Type B pancreatic cell (in vitro differentiated cells): ENCODE data around the gene SDHAF4. TPM values are rescaled to one million over a fixed set of nuclear protein-coding genes. Genes with fewer than 3 reads are reported as not detected.

ENCODE experiments used
- DNase-seq: peaks from one replicate; pipeline ENCODE4 v3.0.0; 2021; ENCODE audit warnings: mixed read lengths; ENCODE audit not compliant: unreplicated experiment; ENCODE audit errors: extremely low spot score
- H3K27ac Mint-ChIP-seq: 2 replicates; pipeline ENCODE4 v1.8.0; 2021; ENCODE audit warnings: mild to moderate bottlenecking, mixed read lengths
- H3K27me3 Mint-ChIP-seq: 2 replicates; pipeline ENCODE4 v1.8.0; 2021; ENCODE audit warnings: mixed read lengths
- H3K36me3 Mint-ChIP-seq: 2 replicates; pipeline ENCODE4 v1.8.0; 2021; ENCODE audit warnings: mixed read lengths
- H3K4me1 Mint-ChIP-seq: one replicate; pipeline ENCODE4 v1.8.0; 2021; ENCODE audit warnings: mixed read lengths; ENCODE audit not compliant: unreplicated experiment
- H3K4me3 Mint-ChIP-seq: 2 replicates; pipeline ENCODE4 v1.8.0; 2021; ENCODE audit warnings: mild to moderate bottlenecking, mixed read lengths
- H3K9me3 Mint-ChIP-seq: 2 replicates; pipeline ENCODE4 v1.8.0; 2021; ENCODE audit warnings: mixed read lengths
- total RNA-seq: library from RNA; stranded (reverse); gene quantifications from 2 replicates; pipeline ENCODE4 v1.2.1, GENCODE V29; 2021; ENCODE audit warnings: low replicate concordance
- TF ChIP-seq, protein P1 (sequence below): fragments of 200-600 bp; sonication (generic); conservative IDR thresholded peaks from 2 replicates; pipeline ENCODE4 v1.5.0; 2021; ENCODE audit warnings: antibody characterized with exemption, mild to moderate bottlenecking

SDHAF4 gene
- total RNA-seq, 1 donor from 2014 or later = 17.6 TPM

DNA sequence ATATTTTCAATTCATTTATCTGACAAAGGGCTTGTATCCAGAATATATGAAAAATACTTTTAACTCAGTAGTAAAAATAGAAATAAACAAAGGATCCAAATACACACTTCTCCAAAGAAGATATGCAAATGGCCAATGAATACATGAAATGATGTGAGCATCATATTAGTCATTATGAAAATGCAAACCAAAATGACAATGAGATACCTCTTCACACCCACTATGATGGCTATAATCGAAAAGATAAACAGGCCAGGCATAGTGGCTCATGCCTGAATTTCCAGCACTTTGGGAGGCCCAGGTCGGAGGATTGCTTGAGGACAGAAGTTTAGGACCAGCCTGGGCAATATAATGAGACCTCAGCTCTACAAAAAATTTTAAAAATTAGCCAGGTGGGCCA is 67.1 kb downstream of the SDHAF4 start:
- no peaks in the 10 kb centered on the region for H3K36me3 Mint-ChIP-seq
- TF ChIP-seq, protein P1, sequence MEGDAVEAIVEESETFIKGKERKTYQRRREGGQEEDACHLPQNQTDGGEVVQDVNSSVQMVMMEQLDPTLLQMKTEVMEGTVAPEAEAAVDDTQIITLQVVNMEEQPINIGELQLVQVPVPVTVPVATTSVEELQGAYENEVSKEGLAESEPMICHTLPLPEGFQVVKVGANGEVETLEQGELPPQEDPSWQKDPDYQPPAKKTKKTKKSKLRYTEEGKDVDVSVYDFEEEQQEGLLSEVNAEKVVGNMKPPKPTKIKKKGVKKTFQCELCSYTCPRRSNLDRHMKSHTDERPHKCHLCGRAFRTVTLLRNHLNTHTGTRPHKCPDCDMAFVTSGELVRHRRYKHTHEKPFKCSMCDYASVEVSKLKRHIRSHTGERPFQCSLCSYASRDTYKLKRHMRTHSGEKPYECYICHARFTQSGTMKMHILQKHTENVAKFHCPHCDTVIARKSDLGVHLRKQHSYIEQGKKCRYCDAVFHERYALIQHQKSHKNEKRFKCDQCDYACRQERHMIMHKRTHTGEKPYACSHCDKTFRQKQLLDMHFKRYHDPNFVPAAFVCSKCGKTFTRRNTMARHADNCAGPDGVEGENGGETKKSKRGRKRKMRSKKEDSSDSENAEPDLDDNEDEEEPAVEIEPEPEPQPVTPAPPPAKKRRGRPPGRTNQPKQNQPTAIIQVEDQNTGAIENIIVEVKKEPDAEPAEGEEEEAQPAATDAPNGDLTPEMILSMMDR = no peak
- no peak for DNase-seq
- H3K9me3 Mint-ChIP-seq = no peaks in the 10 kb centered on the region
- H3K4me3 Mint-ChIP-seq = no peak overlapping the region
- H3K4me1 Mint-ChIP-seq = no peaks in the 10 kb centered on the region
- no peak overlapping the region for H3K27ac Mint-ChIP-seq
- peaks cover 4% of the 10 kb centered on the region for H3K27me3 Mint-ChIP-seq

DNA sequence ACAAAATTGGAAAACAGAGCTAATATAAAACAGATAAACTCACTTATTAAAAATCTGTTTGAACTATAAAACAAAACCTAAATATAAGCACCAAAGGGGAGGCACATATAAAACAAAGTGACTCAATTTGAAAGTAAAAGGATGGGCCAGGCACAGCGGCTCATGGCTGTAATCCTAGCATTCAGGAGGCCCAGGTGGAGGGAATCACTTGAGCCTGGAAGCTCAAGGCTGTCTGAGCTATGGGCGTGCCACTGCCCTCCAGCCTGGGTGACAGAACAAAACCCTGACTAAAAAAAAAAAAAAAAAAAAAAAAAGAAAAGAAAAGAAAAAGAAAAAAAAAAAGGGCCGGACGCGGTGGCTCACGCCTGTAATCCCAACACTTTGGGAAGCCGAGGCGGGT is 69.9 kb downstream of the SDHAF4 start:
- Mint-ChIP-seq H3K4me3 (no peak overlapping the region), H3K36me3 (no peaks in the 10 kb centered on the region), H3K4me1 (no peaks in the 10 kb centered on the region), H3K27me3 (no peaks in the 10 kb centered on the region), H3K27ac (no peak overlapping the region), H3K9me3 (no peaks in the 10 kb centered on the region)
- DNase-seq = no peak
- TF ChIP-seq, protein P1 = no peak

DNA sequence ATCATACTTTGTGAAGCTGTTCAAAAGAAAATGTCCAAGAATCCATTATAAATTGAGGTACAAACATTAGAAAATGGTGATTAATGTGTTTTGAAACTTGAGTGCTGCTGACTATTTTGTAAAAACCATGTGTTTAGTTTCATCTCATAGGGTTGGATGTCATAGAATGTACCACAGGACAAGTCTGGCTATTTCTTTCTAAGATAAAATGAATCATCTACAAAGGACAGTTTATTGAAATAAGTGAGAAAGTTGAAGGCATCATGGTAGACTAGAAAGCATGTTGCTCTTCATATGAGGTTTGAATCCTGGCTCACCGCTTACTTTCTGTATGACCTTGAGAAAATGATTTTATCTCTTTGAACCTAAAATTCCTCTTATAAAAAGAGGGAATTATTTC is 71.7 kb downstream of the SDHAF4 start:
- Mint-ChIP-seq H3K4me3 (no peak overlapping the region), H3K27me3 (no peaks in the 10 kb centered on the region), H3K36me3 (no peaks in the 10 kb centered on the region), H3K27ac (no peak overlapping the region), H3K4me1 (no peaks in the 10 kb centered on the region), H3K9me3 (no peaks in the 10 kb centered on the region)
- no peak for DNase-seq
- TF ChIP-seq, protein P1 = no peak

Other genes starting within 250 kb of the SDHAF4 start
- 26.5 and 33.4 TPM in 2 replicates for gene FAM135A, start 153.4 kb upstream of the SDHAF4 start, total RNA-seq
- 22.8 and 24.2 TPM in 2 replicates for gene SMAP1, start 101.0 kb downstream of the SDHAF4 start, total RNA-seq